Stimulated activated naive CD8-positive, alpha-beta T cell treated with anti-CD3 and anti-CD28 coated beads, Interleukin-15, amount 100 ng/mL, for 72 hours (primary cell): ENCODE results near the gene SDK2.

Experiments
- ATAC-seq: fragments of 150-1000 bp; cut with Tn5 transposase; 2 replicates; pipeline ENCODE4 v1.10.0; 2021; ENCODE audit warnings: mild to moderate bottlenecking, moderate library complexity
- DNase-seq, 2 donors: peaks; one replicate each; pipeline ENCODE4 v3.0.0; 2021 to 2022
- H3K27ac Mint-ChIP-seq, 2 donors: one replicate each; pipeline ENCODE4 v1.8.0; 2022; ENCODE audit warnings: mild to moderate bottlenecking in 2 of 2, mixed read lengths in 2 of 2, moderate library complexity in 2 of 2
- H3K27me3 Mint-ChIP-seq: one replicate; pipeline ENCODE4 v1.8.0; 2022; ENCODE audit warnings: mixed read lengths
- H3K4me1 Mint-ChIP-seq: one replicate; pipeline ENCODE4 v1.8.0; 2022; ENCODE audit warnings: mild to moderate bottlenecking, mixed read lengths
- H3K4me3 Mint-ChIP-seq, 2 donors: one replicate each; pipeline ENCODE4 v1.8.0; 2022; ENCODE audit warnings: mild to moderate bottlenecking in 2 of 2, mixed read lengths in 2 of 2, moderate library complexity in 1 of 2
- H3K9me3 Mint-ChIP-seq, 2 donors: one replicate each; pipeline ENCODE4 v1.8.0; 2022; ENCODE audit warnings: mixed read lengths in 2 of 2

SDK2 gene

GRCh38 chr17:73628642-73629552, 15.3 kb downstream of the SDK2 start:
- ATAC-seq (no peak), DNase-seq (no peak)
- no peaks in the 10 kb centered on the region for H3K27me3 Mint-ChIP-seq

GRCh38 chr17:73625991-73626673, 18.1 kb downstream of the SDK2 start:
- Mint-ChIP-seq H3K27me3 (no peaks in the 10 kb centered on the region), H3K4me3 (no peak overlapping the region), H3K27ac (peak overlapping the region in 1 of 2 donors; percentile 89), H3K4me1 (peaks cover 16% of the 10 kb centered on the region), H3K9me3 (no peaks in the 10 kb centered on the region)
- no peak for ATAC-seq
- no peak for DNase-seq

More at GRCh38 chr17:73628642-73629552, 15.3 kb downstream of the SDK2 start:
- H3K4me1 Mint-ChIP-seq: peaks cover 6% of the 10 kb centered on the region
- H3K9me3 Mint-ChIP-seq: no peaks in the 10 kb centered on the region
- H3K4me3 Mint-ChIP-seq: no peak overlapping the region
- H3K27ac Mint-ChIP-seq: no peak overlapping the region

- DNase-seq (no peak), ATAC-seq (no peak)
- no peak overlapping the region for H3K27ac Mint-ChIP-seq
- H3K4me3 Mint-ChIP-seq: no peak overlapping the region
- peaks cover 16% of the 10 kb centered on the region for H3K4me1 Mint-ChIP-seq
- H3K9me3 Mint-ChIP-seq: no peaks in the 10 kb centered on the region
- H3K27me3 Mint-ChIP-seq: no peaks in the 10 kb centered on the region
These were observed 19.2 kb downstream of the SDK2 start for GRCh38 chr17:73625006-73625405.

GRCh38 chr17:73624496-73624988, 19.7 kb downstream of the SDK2 start:
- H3K27me3 Mint-ChIP-seq: no peaks in the 10 kb centered on the region
- no peak for ATAC-seq
- no peak for DNase-seq
- no peak overlapping the region for H3K27ac Mint-ChIP-seq
- H3K4me3 Mint-ChIP-seq: no peak overlapping the region
- H3K9me3 Mint-ChIP-seq: peaks cover under 1% of the 10 kb centered on the region in 2 donors
- H3K4me1 Mint-ChIP-seq: peaks cover 16% of the 10 kb centered on the region

GRCh38 chr17:73623818-73624217, 20.4 kb downstream of the SDK2 start:
- Mint-ChIP-seq H3K27ac (no peak overlapping the region), H3K9me3 (peaks cover 6 to 8% of the 10 kb centered on the region in 2 donors), H3K4me1 (peaks cover 12% of the 10 kb centered on the region), H3K27me3 (no peaks in the 10 kb centered on the region), H3K4me3 (no peak overlapping the region)
- ATAC-seq (no peak), DNase-seq (no peak)

- Mint-ChIP-seq H3K4me3 (no peak overlapping the region), H3K27me3 (no peaks in the 10 kb centered on the region), H3K9me3 (peaks cover 6 to 14% of the 10 kb centered on the region in 2 donors), H3K4me1 (peaks cover 10% of the 10 kb centered on the region), H3K27ac (peak overlapping the region in 1 of 2 donors; percentile 59)
- ATAC-seq (no peak), DNase-seq (no peak)
These were observed 21.0 kb downstream of the SDK2 start for GRCh38 chr17:73623247-73623646.

DNA sequence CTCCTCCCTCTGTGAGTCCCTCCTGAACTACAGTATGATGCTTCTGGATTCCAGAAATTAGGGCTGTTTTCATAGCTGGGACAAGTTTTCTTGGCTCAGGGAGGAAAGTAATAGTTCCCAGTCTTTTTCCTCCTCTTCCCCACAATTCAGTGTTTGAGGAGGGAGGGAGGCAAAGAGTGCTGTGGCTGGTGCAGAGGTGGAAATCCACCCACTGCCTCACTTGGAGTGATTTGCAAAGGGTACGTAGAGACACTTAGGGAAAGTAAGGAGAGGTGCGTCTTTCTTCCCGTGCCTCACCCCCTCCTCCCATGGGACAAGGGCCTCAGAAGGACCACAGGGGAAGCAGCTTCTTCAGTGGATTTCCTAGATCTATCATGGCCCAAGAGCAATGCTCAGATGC, 21.9 kb downstream of the SDK2 start:
- no peak for ATAC-seq
- H3K27me3 Mint-ChIP-seq: no peaks in the 10 kb centered on the region
- H3K9me3 Mint-ChIP-seq: peaks cover 6 to 14% of the 10 kb centered on the region in 2 donors
- no peak for DNase-seq
- H3K4me1 Mint-ChIP-seq: peaks cover 10% of the 10 kb centered on the region
- H3K27ac Mint-ChIP-seq: no peak overlapping the region
- no peak overlapping the region for H3K4me3 Mint-ChIP-seq

DNA sequence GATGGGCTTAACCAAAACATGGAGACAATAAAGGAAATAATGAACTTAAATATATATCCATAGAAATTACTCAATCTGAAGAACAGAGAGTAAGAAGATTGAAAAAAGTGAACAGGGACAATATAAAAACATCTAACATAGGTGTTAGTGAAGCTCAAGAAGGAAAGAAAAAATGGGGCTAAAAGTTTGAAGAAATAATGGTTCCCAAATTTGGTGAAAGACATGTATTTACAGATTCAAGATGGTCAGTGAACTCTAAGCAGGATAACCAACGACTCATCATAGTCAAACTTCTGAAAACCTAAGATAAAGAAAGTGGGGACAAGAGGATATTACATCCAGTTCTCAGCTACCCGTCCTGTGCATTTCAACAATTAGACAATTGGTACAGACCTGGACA, 22.6 kb downstream of the SDK2 start:
- no peaks in the 10 kb centered on the region for H3K27me3 Mint-ChIP-seq

DNA sequence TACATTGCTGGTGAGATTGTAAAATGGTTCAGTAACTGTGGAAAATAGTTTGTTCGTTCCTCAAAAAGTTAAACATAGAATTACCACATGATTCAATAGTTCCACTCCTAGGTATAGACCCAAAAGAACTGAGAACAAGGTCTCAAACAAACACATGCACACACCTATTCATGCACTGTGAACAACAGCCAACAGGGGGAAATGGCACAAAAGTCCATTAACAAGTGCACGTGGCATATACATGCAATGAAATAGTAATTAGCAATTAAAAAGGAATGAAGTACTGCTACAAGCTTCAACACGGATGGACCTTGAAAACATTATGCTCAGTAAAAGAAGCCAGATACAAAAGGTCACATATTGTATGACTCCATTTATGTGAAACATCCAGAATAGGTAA, 23.8 kb downstream of the SDK2 start:
- Mint-ChIP-seq H3K27ac (no peak overlapping the region), H3K4me3 (no peak overlapping the region), H3K9me3 (peaks cover 6 to 14% of the 10 kb centered on the region in 2 donors), H3K4me1 (peaks cover 10% of the 10 kb centered on the region), H3K27me3 (no peaks in the 10 kb centered on the region)
- ATAC-seq (no peak), DNase-seq (no peak)

More for the DNA sequence above, 22.6 kb downstream of the SDK2 start:
- DNase-seq (no peak), ATAC-seq (no peak)
- Mint-ChIP-seq H3K9me3 (peaks cover 6 to 14% of the 10 kb centered on the region in 2 donors), H3K27ac (no peak overlapping the region), H3K4me3 (no peak overlapping the region), H3K4me1 (peaks cover 10% of the 10 kb centered on the region)

- H3K4me1 Mint-ChIP-seq: no peaks in the 10 kb centered on the region
- H3K9me3 Mint-ChIP-seq: peaks cover 6 to 14% of the 10 kb centered on the region in 2 donors
- ATAC-seq (no peak), DNase-seq (no peak)
- no peak overlapping the region for H3K27ac Mint-ChIP-seq
- no peak overlapping the region for H3K4me3 Mint-ChIP-seq
- no peaks in the 10 kb centered on the region for H3K27me3 Mint-ChIP-seq
These were observed 26.7 kb downstream of the SDK2 start for GRCh38 chr17:73617501-73617900.

DNA sequence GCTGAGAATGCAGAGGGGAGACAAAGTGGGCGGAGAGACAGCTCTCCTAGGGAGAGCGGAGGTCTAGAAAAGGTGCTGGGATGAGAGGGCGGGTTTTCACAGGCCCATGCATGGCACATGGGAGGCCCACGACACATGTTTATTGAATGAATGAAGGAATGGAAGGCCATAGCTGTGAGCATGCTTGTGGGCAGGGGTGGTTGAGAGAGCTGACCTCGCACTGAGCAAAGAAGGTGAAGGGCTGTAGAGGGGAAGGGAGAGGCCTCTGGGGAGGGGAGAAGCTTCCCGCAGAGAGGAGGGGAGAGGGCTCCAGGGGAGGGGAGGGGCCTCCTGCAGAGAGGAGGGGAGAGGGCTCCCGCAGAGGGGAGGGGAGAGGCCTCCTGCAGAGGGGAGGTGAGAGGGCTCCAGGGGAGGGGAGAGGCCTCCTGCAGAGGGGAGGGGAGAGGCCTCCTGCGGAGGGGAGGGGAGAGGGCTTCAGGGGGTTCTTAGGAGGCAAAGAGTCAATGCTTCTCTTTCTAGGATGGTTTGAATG, 27.3 kb downstream of the SDK2 start:
- no peak for DNase-seq
- H3K9me3 Mint-ChIP-seq: peaks cover 6 to 14% of the 10 kb centered on the region in 2 donors
- H3K4me3 Mint-ChIP-seq: no peak overlapping the region
- H3K4me1 Mint-ChIP-seq: no peaks in the 10 kb centered on the region
- peak; percentile 49 for ATAC-seq
- peak overlapping the region in 1 of 2 donors; percentile 12 for H3K27ac Mint-ChIP-seq
- no peaks in the 10 kb centered on the region for H3K27me3 Mint-ChIP-seq

- peaks cover 6 to 14% of the 10 kb centered on the region in 2 donors for H3K9me3 Mint-ChIP-seq
- ATAC-seq (no peak), DNase-seq (no peak)
- no peak overlapping the region for H3K4me3 Mint-ChIP-seq
- no peaks in the 10 kb centered on the region for H3K27me3 Mint-ChIP-seq
- no peak overlapping the region for H3K27ac Mint-ChIP-seq
- no peaks in the 10 kb centered on the region for H3K4me1 Mint-ChIP-seq
These were observed 27.9 kb downstream of the SDK2 start for GRCh38 chr17:73616120-73616872.

GRCh38 chr17:73614256-73614655, 30.0 kb downstream of the SDK2 start:
- DNase-seq: no peak
- Mint-ChIP-seq H3K9me3 (peaks cover 3 to 11% of the 10 kb centered on the region in 2 donors), H3K4me1 (no peaks in the 10 kb centered on the region), H3K4me3 (no peak overlapping the region), H3K27me3 (no peaks in the 10 kb centered on the region), H3K27ac (peak overlapping the region in 1 of 2 donors; percentile 89)
- ATAC-seq: no peak

GRCh38 chr17:73613271-73614233, 30.7 kb downstream of the SDK2 start:
- ATAC-seq (no peak), DNase-seq (no peak)
- Mint-ChIP-seq H3K27me3 (no peaks in the 10 kb centered on the region), H3K4me1 (no peaks in the 10 kb centered on the region), H3K4me3 (no peak overlapping the region), H3K27ac (peak overlapping the region in 1 of 2 donors; percentile 89), H3K9me3 (peaks cover 0 to 4% of the 10 kb centered on the region in 2 donors)
